GM12873 (cell line): Measurements from ENCODE around the gene RIC8B.

ENCODE experiments used
- CTCF ChIP-seq: IDR thresholded peaks from 2 replicates; pipeline ENCODE4 v1.5.1; 2012; ENCODE audit warnings: low read depth, mild to moderate bottlenecking, moderate library complexity, low read length, control low read depth; ENCODE audit not compliant: insufficient read depth; ENCODE audit errors: missing control alignments

RIC8B gene

GRCh38 chr12:106841510-106842302 lies 67.2 kb downstream of the RIC8B start:
- peak; percentile 54 for TF ChIP-seq CTCF

GRCh38 chr12:106845902-106846301 lies 71.4 kb downstream of the RIC8B start:
- TF ChIP-seq CTCF, result no peak

GRCh38 chr12:106847861-106848260 lies 73.4 kb downstream of the RIC8B start:
- no peak for TF ChIP-seq CTCF

GRCh38 chr12:106851306-106851705 lies 76.8 kb downstream of the RIC8B start:
- no peak for TF ChIP-seq CTCF

- TF ChIP-seq CTCF, result no peak
Measured at GRCh38 chr12:106854723-106855122, 80.2 kb downstream of the RIC8B start.

- no peak for TF ChIP-seq CTCF
Measured at GRCh38 chr12:106855221-106855758, 80.8 kb downstream of the RIC8B start.

GRCh38 chr12:106861984-106862916 lies 87.8 kb downstream of the RIC8B start:
- TF ChIP-seq CTCF, result no peak
